Calu3 (cell line): Measurements from ENCODE around the gene ARHGAP5. TPM values are rescaled to one million over a fixed set of nuclear protein-coding genes. Genes with fewer than 3 reads are reported as not detected.

Source experiments
- BruUV-seq: library from RNA; stranded (reverse); fragments of 400-500 nt; replicated peaks from 2 replicates; lab custom pipeline; 2021; lab: Mats Ljungman, UMichigan
- CTCF ChIA-PET: fragments of 300-600 bp; sonication (Branson Sonifier 250); formaldehyde crosslinking; loops from one replicate; lab custom pipeline; 2022; ENCODE audit warnings: antibody characterized with exemption; lab: Charles Lee
- DNase-seq: peaks from one replicate; pipeline ENCODE4 v3.0.0; 2022
- H3K27ac Mint-ChIP-seq: one replicate; pipeline ENCODE4 v1.8.0; 2022; ENCODE audit warnings: mixed read lengths; ENCODE audit not compliant: unreplicated experiment
- H3K27me3 Mint-ChIP-seq: one replicate; pipeline ENCODE4 v1.8.0; 2022; ENCODE audit warnings: mixed read lengths; ENCODE audit not compliant: unreplicated experiment
- H3K36me3 Mint-ChIP-seq: one replicate; pipeline ENCODE4 v1.8.0; 2022; ENCODE audit warnings: mild to moderate bottlenecking, moderate library complexity, mixed read lengths; ENCODE audit not compliant: insufficient read depth, unreplicated experiment
- H3K4me1 Mint-ChIP-seq: one replicate; pipeline ENCODE4 v1.8.0; 2022; ENCODE audit warnings: mild to moderate bottlenecking, low read depth, mixed read lengths; ENCODE audit not compliant: unreplicated experiment
- H3K4me3 Mint-ChIP-seq: one replicate; pipeline ENCODE4 v1.8.0; 2022; ENCODE audit warnings: mild to moderate bottlenecking, low read depth, moderate library complexity, mixed read lengths; ENCODE audit not compliant: unreplicated experiment
- H3K9me3 Mint-ChIP-seq: one replicate; pipeline ENCODE4 v1.8.0; 2022; ENCODE audit warnings: low read depth, mixed read lengths; ENCODE audit not compliant: unreplicated experiment
- CTCF ChIP-seq: fragments of 200-600 bp; IDR thresholded peaks from one replicate; pipeline ENCODE4 v1.8.0; 2022; ENCODE audit warnings: antibody characterized with exemption; ENCODE audit not compliant: unreplicated experiment
- intact Hi-C: fragments of 100-400 bp; cut with micrococcal nuclease; formaldehyde crosslinking; loops from one replicate; pipeline ENCODE4 v1.10.0; 2022; ENCODE audit not compliant: unreplicated experiment
- total RNA-seq: library from RNA; stranded (reverse); gene quantifications from 2 replicates; pipeline ENCODE4 v1.2.3, GENCODE V29; 2022

Gene ARHGAP5
- total RNA-seq, 1 experiment from 2014 or later = 132 TPM

GRCh38 chr14:32186248-32186647, 109.1 kb downstream of the ARHGAP5 start:
- H3K36me3 Mint-ChIP-seq = no peaks in the 10 kb centered on the region
- intact Hi-C loops = no loop called here
- H3K4me1 Mint-ChIP-seq = peaks cover 13% of the 10 kb centered on the region
- no peak for DNase-seq
- CTCF ChIA-PET = no interaction called here
- H3K4me3 Mint-ChIP-seq = no peak overlapping the region
- no peaks in the 10 kb centered on the region for H3K27me3 Mint-ChIP-seq
- TF ChIP-seq CTCF = no peak
- H3K27ac Mint-ChIP-seq = no peak overlapping the region
- H3K9me3 Mint-ChIP-seq = no peaks in the 10 kb centered on the region
- no TSS peak for BruUV-seq

GRCh38 chr14:32189811-32190210, 112.7 kb downstream of the ARHGAP5 start:
- CTCF ChIA-PET = no interaction called here

GRCh38 chr14:32190673-32191072, 113.6 kb downstream of the ARHGAP5 start:
- no peaks in the 10 kb centered on the region for H3K27me3 Mint-ChIP-seq
- no peak overlapping the region for H3K4me3 Mint-ChIP-seq
- no peaks in the 10 kb centered on the region for H3K4me1 Mint-ChIP-seq
- no peak for TF ChIP-seq CTCF
- H3K27ac Mint-ChIP-seq = no peak overlapping the region
- intact Hi-C loops = no loop called here
- no peaks in the 10 kb centered on the region for H3K36me3 Mint-ChIP-seq
- CTCF ChIA-PET = no interaction called here
- no TSS peak for BruUV-seq
- no peaks in the 10 kb centered on the region for H3K9me3 Mint-ChIP-seq
- no peak for DNase-seq

More at GRCh38 chr14:32189811-32190210, 112.7 kb downstream of the ARHGAP5 start:
- Mint-ChIP-seq H3K36me3 (no peaks in the 10 kb centered on the region), H3K9me3 (no peaks in the 10 kb centered on the region), H3K27me3 (no peaks in the 10 kb centered on the region), H3K27ac (no peak overlapping the region), H3K4me1 (no peaks in the 10 kb centered on the region), H3K4me3 (no peak overlapping the region)
- TF ChIP-seq CTCF = no peak
- intact Hi-C loops = no loop called here
- no TSS peak for BruUV-seq
- DNase-seq = no peak

DNA sequence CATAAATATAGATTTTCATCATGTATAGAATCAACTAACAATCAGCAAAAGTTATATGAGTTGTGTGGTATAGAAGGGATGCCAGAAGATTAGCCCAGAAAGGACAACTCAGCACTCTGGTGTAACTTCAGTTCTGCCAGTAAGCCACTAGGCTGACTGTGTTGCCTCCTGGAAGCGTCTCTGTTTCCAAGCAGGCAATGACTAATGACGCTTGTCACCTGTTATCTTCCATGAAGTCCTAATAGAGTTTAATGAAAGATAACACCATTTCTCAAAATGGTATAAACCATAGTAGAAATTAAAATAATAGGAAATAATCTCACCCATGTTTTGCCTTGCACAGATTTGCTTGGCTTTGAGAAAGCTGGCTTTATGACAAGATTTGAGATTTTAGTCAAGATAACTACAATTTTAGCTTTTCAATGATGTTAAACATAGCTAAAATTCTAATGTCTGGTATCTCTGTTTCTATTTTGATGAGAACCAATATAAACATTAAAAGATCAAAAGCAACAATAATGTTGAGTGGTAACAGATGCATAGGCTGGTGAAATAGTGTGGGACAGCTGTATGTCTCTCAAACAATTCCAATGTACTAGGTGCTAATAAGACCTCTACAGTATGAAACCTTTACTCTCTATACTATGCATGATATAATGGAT, 115.7 kb downstream of the ARHGAP5 start:
- DNase-seq = no peak
- Mint-ChIP-seq H3K27me3 (no peaks in the 10 kb centered on the region), H3K9me3 (no peaks in the 10 kb centered on the region), H3K36me3 (no peaks in the 10 kb centered on the region), H3K27ac (no peak overlapping the region), H3K4me3 (no peak overlapping the region), H3K4me1 (no peaks in the 10 kb centered on the region)
- BruUV-seq = no TSS peak
- no peak for TF ChIP-seq CTCF
- intact Hi-C loops = no loop called here
- CTCF ChIA-PET = interaction anchor here (1.0 kb wide), 1 partner anchor 62 kb away, joined by 3 read pairs; no protein-coding TSS in a partner anchor
